Forelimb muscle (tissue), 1 donor: ENCODE data around the gene OPN3. TPM values are rescaled to one million over a fixed set of nuclear protein-coding genes. Genes with fewer than 3 reads are reported as not detected.

Source experiments
- DNase-seq: peaks from one replicate; pipeline ENCODE4 v3.0.0-alpha.2; 2013; ENCODE audit warnings: low read depth
- polyA plus RNA-seq: library from polyadenylated mRNA; unstranded; fragments of 120-200 nt; gene quantifications from one replicate; pipeline ENCODE4 v1.2.1, GENCODE V29; 2013; ENCODE audit not compliant: insufficient read length

OPN3 gene
- polyA plus RNA-seq, 1 donor = 15.3 TPM

DNA sequence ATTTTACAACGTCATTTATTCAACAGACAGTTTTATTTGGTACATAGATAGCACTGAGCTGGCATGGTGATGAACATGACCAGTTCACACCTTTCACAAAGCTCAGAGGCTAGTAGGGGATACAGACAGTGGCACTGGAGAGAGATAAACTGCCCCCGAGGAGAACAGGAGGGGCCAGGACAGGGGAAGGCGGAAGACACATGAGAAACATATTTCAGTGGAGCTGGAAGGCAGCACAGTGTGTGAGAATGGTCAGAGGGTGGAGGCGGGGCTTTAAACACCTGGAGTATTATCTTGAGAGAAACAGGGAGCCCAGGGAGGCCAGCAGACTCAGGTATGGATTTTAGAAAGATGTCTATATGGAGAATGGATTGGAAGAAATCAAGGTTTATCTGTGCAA, 49.5 kb downstream of the OPN3 start:
- DNase-seq = no peak

DNA sequence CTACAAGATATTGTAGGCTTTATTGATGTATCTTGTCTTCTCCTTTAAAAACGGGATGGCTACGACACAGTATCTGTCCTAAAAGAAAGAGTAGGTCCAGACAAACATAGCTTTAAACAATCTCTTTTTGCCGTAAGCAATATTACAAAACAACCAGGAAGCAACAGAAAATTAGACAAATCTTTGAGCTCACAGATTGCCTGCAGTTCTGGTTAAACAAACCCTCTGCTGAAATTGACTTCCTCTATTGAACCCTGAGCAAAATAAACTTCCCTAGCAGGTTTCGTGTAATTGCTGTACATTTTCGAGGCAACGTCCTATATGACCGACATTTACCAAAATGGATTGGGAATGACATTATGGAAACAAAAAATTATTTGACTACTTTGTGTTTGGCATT, 50.6 kb downstream of the OPN3 start:
- no peak for DNase-seq

DNA sequence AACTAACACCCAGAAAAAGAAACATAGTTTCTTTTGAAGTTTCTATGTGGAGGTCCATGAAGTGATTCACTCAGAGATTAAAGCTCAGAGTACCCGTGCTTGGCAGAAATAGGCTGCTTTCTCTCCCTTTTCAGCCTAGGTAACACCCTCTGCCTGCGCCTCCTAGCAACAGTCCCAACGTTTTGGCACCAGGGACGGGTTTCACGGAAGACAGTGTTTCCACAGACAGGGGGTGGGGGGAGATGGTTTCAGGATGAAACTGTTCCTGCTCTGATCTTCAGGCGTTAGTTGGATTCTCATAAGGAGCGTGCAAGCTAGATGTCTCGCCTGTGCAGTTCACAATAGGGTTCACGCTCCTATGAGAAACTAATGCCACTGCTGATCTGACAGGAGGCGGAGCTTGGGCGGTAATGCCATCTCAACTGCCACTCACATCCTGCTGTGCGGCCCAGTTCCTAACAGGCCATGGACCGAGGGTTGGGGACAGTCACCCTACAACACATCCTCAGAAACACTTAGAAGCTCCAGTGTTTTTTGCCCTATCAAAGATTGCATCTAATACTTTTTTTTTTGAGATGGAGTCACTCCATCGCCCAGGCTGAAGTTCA, 53.2 kb downstream of the OPN3 start:
- DNase-seq = no peak

DNA sequence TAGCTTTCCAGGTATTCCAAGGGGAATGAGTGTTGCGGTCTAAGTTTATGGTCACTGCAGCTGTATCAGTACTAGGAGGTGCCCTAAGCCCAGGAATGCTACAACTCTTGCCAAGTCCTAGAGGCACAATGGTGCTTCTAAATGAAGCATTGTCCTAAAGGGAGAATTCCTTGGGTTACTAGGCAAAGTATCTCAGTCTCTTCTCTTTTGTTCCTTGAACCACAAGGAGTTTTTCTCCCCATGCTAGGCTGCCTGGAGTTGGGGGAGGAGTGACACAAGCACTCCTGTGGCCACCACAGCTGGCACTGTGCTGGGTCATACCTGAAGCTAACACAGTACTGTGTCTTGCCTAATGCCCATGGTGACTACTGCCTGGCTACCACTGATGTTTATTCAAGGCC, 57.2 kb downstream of the OPN3 start:
- DNase-seq = no peak

DNA sequence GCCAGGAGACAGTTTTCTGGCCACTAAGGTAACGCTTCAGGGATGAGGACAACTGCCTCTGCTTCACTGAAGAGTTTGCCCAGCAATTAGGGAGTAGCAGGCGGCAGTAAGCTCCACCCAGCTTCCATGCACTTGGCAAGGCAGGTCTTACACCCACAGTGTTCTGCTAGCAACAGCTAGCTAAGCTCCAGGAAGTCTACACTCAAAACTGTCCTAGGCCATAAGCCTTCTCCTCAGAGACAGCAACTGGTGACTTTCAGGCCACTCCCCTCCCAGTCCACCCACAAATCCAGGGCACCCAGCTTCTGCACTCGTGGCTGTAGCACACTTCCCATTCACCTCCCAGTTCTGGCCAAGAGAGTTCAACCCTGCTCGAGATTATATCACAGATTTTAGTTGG, 60.7 kb downstream of the OPN3 start:
- DNase-seq = no peak

DNA sequence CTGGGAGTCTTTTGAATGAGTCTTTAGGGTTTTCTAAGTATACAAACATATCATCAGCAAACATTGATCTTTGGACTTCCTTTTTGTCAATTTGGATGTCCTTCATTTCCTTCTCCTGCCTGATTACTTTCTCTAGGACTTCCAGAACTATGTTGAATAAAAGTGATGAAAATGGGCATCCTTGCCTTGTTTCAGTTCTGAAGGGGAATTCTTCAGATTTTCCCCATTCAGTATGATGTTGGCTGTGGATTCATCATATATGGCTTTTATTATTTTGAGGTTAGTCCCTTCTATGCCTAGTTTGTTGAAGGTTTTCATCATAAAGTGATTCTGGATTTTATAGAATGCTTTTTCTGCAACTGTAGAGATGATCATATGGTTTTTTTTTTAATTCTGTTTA, 66.0 kb downstream of the OPN3 start:
- DNase-seq = no peak

DNA sequence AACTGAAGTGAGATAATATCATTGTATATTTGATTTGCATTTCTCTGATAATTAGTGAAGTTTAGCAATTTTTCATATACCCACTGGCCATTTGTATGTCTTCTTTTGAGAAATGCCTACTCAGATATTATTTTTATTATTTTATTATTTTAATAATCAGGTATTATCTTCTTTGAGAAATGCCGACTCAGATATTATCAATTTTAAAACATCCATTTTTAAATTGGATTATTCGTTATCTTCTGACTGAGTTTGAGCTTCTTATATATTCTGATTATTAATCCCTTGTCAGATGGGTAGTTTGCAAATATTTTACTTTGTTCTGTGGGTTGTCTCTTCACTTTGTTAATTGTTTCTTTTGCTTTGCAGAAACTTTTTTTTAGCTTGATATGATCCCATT, 70.3 kb downstream of the OPN3 start:
- no peak for DNase-seq

DNA sequence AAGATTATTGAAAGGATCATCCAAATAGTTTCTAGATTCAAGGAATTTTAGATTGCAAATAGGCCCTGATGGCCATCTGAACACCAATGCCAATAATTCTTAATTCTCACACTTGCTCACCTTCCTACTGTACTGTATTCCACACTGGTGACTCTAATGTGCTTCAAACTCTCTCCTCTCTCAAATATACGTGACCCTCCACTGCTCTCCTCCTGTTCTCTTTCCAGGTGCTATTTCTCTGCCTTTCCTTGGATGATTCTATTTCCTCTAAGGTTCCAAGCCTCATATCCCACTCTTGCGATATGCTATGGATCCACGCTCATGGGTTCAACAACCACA, 79.4 kb downstream of the OPN3 start:
- no peak for DNase-seq

DNA sequence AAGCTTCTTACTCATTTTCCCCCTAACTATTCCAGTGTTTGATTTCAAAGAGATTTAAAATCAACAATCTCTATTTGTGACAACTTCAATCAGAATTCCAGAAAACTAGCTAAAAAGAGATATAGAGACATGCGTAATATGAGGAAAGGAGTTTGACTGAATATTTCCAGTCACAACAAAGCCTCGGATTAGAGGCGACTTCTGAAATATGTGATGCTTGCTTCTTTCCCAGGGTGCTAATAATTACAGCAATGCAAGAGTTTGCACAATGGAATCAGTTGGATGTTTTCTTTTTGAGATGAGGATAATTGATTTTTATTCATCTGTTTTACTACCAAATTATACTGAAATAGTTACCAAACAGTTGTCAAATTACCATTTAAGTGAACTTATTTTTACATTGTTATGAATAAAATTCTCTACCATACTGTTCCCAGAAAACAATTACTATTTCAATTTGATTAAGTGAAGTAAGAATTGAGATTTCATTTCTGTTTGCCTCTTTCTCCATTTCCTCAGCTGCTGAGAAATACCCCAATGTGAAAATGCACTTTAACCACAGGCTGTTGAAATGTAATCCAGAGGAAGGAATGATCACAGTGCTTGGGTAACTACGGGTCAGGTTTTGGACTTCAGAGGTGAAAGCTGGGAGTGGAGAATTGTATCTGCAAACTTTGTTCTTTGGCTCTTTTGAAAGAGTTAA, 79.9 kb downstream of the OPN3 start:
- DNase-seq = no peak

DNA sequence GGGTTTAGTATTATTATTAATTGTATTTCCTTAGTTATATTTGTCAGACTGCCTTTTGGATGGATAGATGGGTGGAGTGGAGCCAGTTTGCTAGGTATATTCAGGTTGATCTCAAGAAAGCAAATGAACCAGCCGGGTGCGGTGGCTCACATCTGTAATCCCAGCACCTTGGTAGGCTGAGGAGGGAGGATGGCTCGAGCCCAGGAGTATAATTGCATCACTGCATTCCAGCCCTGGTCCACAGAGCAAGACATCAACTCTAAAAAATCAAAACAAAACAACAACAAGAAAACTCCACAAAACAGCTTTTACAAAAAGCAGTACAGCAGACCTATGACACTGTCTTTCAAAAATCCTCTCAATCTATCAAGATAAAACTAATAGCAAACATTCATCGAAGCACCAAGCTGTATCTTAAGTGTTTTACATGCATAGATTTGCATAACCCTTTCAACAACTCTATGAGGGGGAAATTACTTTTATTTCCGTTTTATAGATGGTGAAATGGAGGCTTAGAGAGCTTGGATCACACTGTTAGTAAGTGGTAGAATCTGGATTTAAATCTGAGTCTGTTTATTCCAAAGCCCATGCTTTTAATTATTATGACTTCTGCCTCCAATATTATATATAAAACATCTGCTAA, 82.5 kb downstream of the OPN3 start:
- DNase-seq = no peak

DNA sequence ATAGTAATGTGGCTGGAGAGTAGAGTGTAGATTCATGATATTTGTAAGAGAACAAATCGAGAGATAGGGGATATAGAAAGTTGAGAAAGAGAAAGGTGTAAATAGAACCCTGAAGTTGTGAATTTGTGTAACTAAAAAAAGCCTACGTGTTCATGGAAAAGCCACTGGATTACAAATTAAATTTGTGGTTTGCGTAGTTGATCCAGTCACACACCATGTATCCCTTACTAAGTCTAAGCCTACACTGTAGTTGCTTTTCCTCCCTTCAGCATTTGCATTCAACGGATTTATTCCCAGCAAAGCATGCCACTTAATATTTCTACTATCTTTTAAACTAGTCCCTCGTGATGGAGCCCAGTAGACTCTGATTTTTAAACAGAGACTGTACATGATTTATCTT, 83.1 kb downstream of the OPN3 start:
- no peak for DNase-seq

DNA sequence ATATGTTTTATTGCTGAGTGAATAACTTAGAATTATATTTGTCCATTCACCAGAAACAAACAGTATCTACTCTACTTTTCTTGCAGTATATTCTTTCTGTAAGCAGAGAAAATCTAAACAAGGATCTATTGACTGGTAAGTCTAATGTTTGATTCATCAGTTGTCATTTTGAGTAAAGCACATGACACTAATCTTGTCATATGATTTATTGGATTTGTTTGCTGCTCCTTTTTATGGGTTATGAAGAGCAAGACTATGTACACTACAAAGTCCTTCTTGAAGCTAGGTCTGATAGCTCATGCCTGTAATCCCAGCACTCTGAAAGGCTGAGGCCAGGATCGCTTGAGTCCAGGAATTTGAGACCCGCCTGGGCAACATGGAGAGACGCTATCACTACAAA, 84.6 kb downstream of the OPN3 start:
- no peak for DNase-seq

DNA sequence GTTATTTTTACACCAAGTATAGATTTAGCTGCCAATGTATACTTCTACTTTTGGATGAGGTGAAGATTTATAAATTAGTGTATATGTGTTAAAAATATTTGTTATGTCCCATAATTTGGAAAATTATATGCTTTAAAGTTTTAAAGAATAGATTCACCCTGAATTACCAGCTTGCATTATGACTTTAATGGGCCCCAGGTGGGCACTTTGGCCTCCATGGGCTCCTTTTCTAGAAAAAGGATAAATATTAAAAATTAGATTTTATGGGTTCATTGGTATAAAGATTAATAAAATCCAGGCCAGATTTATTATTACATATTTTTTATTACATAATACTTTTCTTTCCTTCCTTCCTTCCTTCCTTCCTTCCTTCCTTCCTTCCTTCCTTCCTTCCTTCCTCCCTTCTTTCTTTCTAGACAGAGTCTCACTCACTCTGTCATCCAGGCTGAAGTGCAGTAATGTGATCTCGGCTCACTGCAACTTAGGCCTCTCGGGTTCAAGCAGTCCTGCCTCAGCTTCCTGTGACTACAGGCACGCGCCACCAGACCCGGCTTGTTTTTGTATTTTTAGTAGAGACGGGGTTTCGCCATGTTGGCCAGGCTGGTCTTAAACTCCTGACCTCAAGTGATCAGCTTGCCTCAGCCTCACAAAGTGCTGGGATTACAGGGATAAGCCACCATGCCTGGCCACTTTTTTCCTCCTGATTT, 86.1 kb downstream of the OPN3 start:
- DNase-seq = no peak

DNA sequence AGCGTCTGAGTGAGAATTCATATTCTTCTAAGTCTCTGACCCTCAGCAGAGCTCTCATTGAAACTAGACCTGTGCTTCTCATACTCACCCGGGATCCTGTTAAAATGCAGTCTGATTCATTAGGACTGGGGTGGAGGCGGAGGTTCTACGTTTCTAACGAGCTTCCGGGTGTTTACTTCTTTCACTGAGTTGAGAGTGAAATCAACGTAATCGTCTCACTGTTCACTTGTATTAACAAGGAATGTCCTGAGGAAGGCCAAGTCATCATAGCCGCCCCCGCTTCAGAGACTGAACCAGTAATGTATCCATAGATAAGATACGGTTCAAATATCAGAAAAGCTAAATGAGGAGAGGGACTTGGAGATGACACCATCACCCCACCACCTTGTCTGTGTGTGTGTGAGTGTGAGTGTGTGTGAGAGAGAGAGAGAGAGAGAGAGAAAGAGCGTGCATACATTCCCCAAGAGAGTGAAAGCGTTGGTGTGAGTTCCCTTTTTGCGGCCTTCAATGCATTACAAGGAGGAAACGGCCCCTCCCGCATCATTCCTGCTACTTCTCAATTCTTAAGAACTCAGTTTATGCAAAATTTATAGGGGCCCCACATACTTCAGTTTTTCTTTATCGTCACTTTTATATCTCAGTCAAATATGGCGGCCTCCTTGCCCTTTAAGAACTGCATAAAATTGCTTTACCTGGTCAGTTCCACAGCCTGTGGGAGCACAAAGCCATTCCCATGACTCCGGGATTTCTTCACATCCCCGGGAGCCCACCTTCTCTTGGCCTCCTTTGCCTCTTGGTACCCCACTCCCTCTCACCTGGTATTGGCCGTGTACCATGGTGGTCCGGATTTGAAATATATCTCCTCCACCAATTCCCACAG, 88.2 kb downstream of the OPN3 start:
- no peak for DNase-seq

DNA sequence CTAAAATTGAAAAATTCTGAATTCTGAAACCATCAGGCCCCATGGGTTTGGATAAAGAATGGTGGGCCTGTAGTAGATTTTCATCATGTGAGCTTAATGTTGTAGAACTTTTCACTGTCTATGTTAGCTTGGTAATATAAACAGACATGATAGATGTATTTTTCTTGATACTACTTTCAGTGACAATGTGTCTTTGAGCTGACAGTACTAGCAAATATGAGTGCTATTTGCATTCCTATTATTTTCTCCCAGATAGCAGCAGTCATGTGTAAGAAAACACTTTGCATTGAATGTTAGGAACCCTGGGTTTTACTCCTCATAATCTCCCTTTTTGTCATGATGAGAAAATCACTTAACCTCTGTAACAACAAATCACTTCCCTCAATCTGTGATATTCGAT, 89.9 kb downstream of the OPN3 start:
- DNase-seq = no peak

DNA sequence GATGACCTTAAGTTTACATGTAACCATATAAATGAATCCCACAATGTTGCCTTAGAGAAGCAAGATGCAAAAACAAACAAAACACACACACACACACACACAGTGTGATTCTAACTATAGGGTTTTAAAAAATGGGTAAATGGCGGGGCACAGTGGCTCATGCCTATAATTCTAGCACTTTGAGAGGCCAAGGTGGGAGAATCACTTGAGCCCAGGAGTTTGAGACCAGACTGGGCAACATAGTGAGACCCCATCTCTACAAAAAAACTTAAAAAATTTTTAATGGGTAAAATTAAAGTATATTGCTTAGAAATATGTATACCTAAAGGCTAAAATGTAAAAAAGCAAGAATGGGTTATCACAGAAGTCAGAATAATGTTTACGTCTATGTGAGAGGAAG, 92.2 kb downstream of the OPN3 start:
- no peak for DNase-seq

Other genes with a start within 250 kb of the OPN3 start
- 68.7 TPM for gene FH, start 120.6 kb downstream of the OPN3 start, polyA plus RNA-seq
- gene KMO, start 108.0 kb downstream of the OPN3 start, polyA plus RNA-seq = 0.08 TPM
- gene CHML, start within 50 bp of the OPN3 start, polyA plus RNA-seq = 11.6 TPM
- 0.37 TPM for gene WDR64, start 11.9 kb upstream of the OPN3 start, polyA plus RNA-seq
- gene EXO1, start 207.8 kb upstream of the OPN3 start, polyA plus RNA-seq = 5.0 TPM